Anterior cingulate cortex (tissue), 58 donors: Measurements from ENCODE around the gene PRRT2.
A peak's percentile ranks its signal among the peaks of the same experiment; 100 is the strongest.
"Not testable (repeated sequence)": the region's sequence is repeated elsewhere in the genome, so short reads cannot be mapped to it uniquely, and the experiment has no call there.

Experiments
- DNase-seq, 58 donors: peaks; one replicate each; lab custom pipeline; 2025; lab: John Stamatoyannopoulos, UW

Gene PRRT2

DNA sequence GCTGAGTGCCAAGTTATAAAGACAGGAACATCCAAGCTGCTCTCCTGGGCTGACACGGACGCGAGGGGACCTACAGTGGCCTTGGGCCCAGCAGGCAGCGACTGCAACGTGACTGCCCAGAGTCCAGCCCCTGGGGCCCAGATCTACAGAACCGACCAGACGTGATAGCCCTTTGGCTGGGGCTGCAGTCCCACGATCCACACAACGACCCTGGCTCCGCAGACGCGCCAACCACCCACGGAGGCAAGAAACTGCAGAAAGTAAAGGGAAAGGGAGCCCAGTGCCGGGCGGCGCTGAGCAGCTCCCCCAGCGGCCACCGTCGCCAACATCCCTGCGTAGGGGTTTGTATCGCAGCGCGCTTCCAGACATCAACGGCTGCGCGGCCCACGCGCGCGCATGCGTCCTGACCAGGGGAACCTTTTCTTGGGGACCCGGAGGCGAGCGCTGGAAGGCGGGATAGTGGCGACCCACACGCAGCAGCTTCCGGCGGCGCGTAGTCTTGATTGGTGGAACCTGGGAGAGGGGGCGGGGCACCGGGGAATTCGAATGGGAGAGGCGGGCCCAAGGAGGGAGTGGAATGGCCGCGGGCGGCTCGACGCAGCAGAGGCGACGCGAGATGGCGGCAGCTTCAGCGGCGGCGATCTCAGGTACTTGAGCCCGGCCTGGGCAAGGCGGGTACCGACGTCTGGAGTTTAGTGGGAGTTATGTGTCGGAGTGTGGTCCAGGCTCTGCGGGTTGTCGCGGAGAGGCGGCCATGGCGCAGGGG is 21.6 kb upstream of the PRRT2 start, which contains the start of gene KIF22:
Gene KIF22 (plus strand): TSS at position 569 of the 766 bp plus-strand sequence. CDS start 9 bp downstream, at position 578.
- peak; percentile 90 to 100 (median 98) for DNase-seq

DNA sequence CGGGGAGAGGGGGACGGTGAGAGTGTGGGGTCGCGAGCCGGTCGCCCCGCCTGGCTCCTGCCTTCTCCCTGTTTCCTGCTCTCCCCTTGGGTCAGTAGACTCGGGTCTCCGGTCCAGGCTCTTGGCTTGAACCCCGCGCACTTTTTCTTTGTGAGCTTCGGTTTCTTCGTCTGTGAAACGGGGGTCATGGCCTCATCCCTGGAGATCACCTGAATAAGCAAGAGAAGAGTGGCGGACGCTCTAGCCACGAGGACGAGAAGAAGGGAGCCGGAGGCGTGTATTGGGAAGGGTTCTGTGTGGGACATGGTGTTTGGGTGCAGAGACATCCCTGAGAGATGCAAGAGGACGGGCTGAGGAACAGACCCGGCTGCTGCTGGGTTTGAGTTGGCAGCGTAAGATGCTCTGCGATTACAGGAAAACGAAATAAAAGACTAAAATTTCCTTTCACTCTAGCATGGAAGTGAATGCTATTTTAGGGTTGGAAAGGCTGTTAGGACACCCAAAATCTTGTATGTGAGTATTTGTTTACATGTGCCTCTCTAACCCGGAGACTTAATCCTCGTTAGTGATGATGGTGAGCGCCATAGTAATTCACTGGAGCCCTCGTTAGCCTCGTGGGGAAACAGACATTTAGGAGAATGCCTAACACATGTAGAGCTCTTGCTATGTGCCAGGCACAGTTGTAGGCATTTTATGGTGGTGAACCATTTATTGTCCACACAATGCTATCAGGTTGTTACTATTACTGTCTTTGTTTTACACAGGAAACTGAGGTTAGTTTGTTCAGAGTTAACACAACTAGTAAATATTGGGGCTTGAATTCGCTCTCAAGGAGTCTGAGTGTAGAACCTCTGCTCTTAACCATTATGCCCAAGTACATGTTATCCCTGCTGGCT is 20.8 kb upstream of the PRRT2 start:
- DNase-seq = peak in 1 of 58 donors; percentile 52

DNA sequence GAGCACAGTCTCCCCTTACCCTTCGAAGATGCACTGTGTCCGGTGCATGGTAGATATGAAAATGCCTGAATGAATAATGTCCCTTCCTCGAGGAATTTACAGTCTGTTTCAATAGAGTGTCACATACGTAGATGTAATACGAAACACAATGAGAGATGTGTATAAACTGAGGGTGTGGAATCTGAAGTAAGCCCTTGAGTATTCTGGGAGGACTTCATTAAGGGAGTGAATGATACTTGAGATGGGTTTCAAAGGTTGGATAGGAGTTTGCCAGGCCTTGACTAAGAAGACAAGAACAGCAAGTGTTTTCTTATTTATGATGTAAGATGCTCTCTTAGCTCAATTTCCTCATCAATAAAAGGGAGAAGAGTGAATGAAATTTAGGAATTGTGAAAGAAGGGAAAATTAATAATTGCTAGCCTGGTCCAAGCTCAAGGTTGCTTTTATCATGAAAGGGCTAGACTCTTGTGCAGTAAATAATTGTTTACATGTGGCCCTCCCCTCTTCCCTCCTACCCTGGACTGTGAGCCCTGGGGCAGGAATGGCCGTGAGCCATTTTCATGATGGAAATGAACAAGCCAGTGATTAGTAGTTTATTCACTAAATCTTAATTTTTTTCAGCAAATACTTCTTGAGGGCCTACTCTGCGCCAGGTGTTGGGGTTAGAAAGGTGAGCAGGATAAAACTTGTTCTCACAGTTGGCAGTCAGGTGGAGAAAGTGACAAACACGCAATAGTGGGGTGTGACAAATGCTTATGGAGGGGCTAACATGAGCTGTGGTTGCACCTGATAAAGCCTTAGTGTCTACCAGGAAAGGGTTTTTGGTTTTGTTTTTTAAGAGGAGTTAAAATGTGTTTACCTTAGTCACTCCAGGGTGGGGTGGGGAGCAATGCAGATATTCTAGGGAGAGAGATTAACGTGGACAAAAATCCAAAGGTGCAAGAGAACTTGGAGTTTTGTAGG is 19.9 kb upstream of the PRRT2 start:
- no peak for DNase-seq

DNA sequence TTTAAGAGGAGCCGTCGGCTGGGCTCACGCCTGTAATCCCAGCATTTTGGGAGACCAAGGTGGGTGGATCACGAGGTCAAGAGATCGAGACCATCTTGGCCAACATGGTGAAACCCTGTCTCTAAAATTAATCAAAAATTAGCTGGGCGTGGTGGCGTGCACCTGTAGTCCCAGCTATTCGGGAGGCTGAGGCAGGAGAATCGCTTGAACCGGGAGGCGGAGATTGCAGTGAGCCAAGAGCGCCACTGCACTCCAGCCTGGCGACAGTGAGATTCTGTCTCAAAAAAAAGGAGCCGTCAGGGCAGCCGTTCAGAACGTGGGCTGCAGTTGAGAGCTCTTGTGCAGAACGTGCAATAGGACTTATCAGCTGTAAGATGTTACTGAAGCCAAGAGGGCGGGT is 18.8 kb upstream of the PRRT2 start:
- not testable (repeated sequence) for DNase-seq

DNA sequence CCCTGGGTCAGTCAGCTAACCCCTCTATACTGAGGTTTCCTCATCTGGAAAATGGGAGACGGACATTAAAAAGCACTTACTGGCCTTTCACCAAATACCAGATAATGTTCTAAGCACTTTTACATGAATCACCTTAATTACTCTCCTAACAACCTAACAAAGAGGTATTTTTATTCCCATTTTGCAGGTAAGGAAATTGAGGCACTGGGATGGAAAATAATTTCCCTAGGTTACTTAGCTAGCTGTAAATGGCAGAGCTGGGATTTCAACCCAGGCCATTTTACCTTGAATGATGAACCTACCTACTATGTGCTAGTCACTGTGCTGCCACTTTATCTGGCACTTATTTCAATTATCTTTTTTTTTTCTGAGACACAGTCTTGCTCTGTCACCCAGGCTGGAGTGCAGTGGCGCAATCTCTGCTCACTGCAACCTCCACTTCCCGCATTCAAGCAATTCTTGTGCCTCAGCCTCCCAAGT is 17.7 kb upstream of the PRRT2 start:
- DNase-seq = no peak

DNA sequence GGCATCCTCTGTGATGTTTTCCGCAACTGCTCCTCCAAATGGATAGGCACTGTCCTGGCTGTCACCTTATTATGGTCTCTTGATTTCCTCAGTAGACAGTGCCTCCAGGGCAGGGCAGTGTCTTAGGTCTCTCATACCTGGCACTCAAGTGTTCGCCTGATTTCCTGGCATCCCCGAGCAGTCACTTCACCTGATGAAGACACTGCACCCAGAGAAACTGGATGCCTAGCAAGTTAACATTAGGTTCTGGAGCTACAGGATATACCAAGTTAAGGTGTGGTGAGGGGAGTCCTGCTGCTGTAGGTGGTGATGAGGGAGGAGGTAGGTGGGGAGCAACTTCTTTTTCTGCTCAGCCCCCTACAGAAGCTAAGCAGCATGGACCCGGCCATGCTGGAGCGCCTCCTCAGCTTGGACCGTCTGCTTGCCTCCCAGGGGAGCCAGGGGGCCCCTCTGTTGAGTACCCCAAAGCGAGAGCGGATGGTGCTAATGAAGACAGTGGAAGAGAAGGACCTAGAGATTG is 9.5 kb upstream of the PRRT2 start:
- no peak for DNase-seq

DNA sequence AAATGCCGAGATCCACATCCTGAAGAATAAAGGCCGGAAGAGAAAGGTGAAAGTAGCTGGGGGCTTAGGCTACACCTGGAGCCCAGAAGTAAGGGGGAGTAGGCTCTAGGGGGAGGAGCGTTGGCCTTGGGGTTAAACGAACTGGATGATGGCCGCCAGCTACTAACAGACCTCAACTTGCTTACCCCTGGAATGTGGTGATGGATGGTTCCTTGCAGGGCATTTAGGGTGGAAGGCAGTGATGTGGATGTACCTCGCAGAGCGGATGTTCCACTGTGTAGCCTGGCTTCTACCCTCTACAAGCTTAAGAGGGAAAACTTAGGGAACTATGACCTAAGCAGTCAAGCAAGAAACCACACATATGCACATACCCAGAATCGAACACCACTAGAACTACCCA is 8.0 kb upstream of the PRRT2 start:
- DNase-seq = no peak

DNA sequence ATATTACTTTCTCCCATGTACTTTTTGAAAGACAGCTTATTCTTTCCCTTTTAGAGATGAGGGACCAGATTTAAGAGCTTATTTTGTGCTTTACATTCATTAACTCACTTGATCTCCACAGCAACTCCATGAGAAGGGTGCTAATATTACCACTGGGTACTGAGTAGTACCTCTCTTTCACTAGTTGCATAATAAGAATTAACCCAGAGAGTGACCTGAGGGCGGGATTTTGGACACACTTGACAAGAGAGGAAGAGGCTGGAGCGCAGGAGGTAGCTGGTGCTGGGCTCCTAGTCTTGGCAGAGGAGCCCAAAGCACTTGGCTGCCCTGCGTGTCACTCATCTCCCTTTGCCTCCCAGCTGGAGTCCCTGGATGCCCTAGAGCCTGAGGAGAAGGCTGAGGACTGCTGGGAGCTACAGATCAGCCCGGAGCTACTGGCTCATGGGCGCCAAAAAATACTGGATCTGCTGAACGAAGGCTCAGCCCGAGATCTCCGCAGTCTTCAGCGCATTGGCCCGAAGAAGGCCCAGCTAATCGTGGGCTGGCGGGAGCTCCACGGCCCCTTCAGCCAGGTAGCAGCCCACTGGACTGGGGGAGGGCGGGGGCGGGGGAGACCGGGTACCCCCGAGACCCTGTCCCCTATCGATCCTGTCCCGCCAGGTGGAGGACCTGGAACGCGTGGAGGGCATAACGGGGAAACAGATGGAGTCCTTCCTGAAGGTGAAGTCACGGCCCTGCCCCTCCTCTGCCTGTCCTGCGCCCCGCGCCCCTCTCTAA is 7.3 kb upstream of the PRRT2 start:
- peak in 17 of 58 donors; percentile 16 to 79 (median 45) for DNase-seq

DNA sequence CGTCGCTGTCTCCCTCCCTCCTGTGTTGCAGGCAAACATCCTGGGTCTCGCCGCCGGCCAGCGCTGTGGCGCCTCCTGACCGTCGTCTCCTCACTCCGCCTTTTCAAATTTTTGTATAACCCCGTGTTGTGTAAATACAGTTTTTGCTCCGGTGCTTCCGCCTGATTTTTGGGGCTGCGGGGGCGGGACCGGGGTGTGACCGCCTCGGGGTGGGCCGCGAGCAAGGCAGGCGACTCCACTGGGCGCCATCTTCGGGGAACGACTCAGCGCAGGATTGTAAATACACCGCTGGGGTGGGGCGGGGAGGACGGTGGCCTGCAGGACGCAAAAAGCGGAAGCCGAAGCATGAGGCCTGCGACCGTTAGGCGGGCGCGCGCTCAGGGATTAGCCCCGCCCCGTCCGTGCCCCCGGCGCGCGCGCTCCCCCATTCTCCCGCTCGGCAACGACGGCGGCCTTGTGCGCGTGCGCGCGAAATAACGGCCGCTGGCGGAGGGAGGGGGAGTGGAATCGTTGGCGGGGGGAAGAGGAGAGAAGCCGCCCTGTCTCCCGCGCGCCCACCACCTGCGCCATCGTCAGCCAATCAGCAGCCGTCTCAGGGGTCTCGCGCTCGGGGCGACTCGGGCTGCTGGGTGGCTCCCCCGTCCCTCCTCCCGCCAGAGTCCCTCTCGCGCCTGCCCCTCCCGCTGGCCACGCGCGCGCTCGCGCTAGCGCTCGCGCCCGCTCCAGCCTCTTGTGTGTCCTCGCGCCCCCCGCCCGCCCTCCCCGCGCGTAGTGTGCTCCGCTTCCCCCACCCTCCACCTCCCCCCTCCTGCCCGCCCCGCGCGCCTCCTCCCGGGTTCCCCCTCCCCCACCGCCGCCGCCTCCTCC is 6.5 kb upstream of the PRRT2 start:
- peak; percentile 88 to 100 (median 97) for DNase-seq

DNA sequence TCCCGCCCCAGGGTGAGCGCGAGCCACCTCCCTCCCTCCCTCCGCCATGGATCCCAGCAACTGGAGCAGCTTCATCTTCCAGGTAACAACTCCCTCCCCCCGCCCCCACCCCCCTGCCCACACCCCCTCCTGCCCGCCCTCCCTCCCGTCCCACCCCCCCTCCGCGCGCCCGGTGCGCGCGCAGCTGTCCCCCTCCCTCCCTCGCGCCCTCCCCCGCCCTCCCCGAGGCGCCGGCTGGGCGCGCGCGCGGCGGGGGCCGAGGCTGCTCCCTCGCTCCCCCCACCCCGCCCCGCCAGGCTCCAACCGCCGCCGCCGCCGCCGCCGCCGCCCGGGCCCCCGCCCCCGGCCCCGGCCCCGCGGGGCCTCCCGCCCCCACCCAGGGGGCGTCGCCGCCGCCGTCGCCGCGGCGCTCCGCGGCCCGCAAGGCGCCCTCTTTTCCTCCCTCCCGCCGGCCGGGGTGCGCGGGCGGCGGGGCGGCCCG is 5.9 kb upstream of the PRRT2 start, which contains the start of gene MAZ:
Gene MAZ (plus strand): TSS at position 431 of the 481 bp plus-strand sequence. CDS start 173 bp downstream, outside the sequence.
- peak in 8 of 58 donors; percentile 74 to 92 (median 76) for DNase-seq

DNA sequence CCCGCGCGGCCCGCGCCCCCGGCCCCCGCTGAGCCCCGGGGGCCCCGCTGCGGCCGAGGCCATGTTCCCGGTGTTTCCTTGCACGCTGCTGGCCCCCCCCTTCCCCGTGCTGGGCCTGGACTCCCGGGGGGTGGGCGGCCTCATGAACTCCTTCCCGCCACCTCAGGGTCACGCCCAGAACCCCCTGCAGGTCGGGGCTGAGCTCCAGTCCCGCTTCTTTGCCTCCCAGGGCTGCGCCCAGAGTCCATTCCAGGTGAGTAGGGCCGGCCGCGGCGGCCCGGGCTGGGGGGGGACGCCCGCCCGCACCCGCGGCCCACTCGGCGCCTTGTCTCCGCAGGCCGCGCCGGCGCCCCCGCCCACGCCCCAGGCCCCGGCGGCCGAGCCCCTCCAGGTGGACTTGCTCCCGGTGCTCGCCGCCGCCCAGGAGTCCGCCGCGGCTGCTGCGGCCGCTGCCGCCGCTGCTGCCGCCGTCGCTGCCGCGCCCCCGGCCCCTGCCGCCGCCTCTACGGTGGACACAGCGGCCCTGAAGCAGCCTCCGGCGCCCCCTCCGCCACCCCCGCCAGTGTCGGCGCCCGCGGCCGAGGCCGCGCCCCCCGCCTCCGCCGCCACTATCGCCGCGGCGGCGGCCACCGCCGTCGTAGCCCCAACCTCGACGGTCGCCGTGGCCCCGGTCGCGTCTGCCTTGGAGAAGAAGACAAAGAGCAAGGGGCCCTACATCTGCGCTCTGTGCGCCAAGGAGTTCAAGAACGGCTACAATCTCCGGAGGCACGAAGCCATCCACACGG is 5.2 kb upstream of the PRRT2 start:
- DNase-seq = peak in 7 of 58 donors; percentile 17 to 55 (median 22)

DNA sequence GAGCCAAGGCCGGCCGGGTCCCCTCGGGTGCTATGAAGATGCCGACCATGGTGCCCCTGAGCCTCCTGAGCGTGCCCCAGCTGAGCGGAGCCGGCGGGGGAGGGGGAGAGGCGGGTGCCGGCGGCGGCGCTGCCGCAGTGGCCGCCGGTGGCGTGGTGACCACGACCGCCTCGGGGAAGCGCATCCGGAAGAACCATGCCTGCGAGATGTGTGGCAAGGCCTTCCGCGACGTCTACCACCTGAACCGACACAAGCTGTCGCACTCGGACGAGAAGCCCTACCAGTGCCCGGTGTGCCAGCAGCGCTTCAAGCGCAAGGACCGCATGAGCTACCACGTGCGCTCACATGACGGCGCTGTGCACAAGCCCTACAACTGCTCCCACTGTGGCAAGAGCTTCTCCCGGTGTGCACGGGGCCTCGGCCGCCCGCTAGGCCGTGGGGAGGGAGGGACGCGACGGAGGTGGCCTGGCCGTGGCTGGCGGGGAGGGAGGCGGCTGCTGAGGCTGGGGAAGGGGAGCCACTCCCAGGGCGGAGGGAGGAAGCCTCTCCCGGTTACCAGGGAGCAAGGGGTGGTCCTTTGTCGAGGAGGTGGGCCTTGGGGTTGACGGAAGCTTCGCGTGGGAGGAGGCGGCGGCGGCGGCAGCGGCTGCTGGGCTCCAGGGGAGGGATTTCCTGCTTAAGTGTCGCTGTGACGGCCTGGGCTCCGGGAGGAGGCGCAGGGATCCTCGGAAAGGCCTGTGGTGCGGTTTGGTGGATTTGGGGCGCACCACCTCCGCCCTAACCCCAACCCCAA is 4.4 kb upstream of the PRRT2 start:
- peak in 56 of 58 donors; percentile 58 to 95 (median 83) for DNase-seq

DNA sequence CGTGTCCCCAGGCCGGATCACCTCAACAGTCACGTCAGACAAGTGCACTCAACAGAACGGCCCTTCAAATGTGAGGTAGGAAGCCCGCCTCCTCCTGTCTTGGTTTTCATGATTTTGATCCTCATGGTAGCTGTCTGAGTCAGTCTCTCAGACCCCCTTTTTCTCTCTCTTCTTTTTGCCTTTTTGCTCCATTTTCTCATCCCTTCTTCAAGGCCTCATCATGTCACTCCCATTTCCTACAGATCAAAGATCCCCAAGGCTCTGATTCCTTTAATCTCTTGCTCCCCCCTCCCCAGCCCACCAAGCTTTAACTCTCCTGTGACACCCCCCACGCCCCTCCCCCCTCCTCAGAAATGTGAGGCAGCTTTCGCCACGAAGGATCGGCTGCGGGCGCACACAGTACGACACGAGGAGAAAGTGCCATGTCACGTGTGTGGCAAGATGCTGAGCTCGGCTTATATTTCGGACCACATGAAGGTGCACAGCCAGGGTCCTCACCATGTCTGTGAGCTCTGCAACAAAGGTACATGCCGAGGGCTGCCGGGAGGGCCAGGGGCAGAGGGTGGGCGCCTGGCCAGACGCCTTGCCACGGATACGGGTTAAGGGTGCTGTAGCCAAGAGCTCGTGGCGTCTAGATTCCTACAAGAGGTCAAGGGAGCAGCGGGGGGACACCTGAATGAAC is 3.6 kb upstream of the PRRT2 start:
- no peak for DNase-seq

DNA sequence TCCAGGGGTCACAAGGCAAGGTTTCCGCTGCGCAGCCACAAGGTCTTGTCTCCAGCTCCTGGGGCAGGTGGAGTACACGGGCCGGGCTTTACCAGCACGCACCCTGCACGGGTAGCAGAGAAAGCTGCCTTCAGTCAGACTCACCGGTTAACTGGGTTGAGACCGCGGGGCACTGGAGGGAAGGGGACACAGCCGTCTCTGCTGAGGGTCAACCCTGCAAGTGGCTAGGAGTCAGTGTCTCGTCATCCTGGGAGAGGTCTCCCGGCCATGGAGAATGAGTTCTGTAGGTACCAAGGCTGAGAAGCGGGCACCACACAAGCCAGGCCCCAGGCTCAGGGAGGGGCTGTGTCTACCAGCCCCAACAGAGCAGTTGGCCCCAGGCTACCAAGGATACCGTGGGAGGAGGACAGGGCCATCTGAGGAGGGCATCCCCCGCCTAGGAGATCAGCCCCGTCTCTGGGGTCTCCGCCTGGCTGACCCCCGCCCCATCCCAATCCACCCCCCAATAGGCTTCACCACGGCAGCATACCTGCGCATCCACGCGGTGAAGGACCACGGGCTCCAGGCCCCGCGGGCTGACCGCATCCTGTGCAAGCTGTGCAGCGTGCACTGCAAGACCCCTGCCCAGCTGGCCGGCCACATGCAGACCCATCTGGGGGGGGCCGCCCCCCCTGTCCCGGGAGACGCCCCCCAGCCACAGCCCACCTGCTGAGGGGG is 2.8 kb upstream of the PRRT2 start:
- peak in 1 of 58 donors; percentile 0 for DNase-seq
